Left colon (tissue), 2 donors: ENCODE results near the gene S100A5. TPM values are rescaled to one million over a fixed set of nuclear protein-coding genes. Genes with fewer than 3 reads are reported as not detected.
"Not testable (repeated sequence)": the region's sequence is repeated elsewhere in the genome, so short reads cannot be mapped to it uniquely, and the experiment has no call there.

Experiments used
- ATAC-seq: fragments of 200-7000 bp; cut with Tn5 transposase; one replicate; pipeline ENCODE4 v1.9.1; 2020; ENCODE audit warnings: mild to moderate bottlenecking, moderate library complexity
- DNase-seq, 2 donors: peaks; one replicate each; pipeline ENCODE4 v3.0.0-alpha.2; 2020
- intact Hi-C, 2 donors: fragments of 100-400 bp; cut with DNase I in 1 of 2; cut with micrococcal nuclease in 1 of 2; formaldehyde crosslinking; loops; one replicate each; pipeline versions ENCODE4 v1.11.2 to v1.14.0; 2022; cut with DNase I, micrococcal nuclease
- total RNA-seq, 2 donors: library from RNA; stranded (reverse); fragmentation: NEBNext Ultra II Directional; extraction: Animal tissue kit (Norgen Biotek cat#: 25700); gene quantifications; one replicate each; pipeline ENCODE4 v1.2.1, GENCODE V29; 2021
- donor health status: DM: no; HTN: no; CAD: no.
- donor health status: DM: yes; HTN: yes; CAD: no.

S100A5 gene
- total RNA-seq, 2 donors from 2014 or later = not detected

- DNase-seq (peak; percentile 85 to 93), ATAC-seq (peak; percentile 27)
- intact Hi-C loops = loop anchor here in 1 of 2 donors (2.0 to 5.0 kb wide), 2 partner anchors 36 to 58 kb away; no protein-coding TSS in a partner anchor
These were observed 27.8 kb upstream of the S100A5 start for GRCh38 chr1:153568367-153569099.

- intact Hi-C loops = loop anchor here in 1 of 2 donors (2.0 to 5.0 kb wide), 2 partner anchors 35 to 57 kb away; no protein-coding TSS in a partner anchor
- no peak for ATAC-seq
- no peak for DNase-seq
These were observed 27.1 kb upstream of the S100A5 start for GRCh38 chr1:153567621-153568366.

DNA sequence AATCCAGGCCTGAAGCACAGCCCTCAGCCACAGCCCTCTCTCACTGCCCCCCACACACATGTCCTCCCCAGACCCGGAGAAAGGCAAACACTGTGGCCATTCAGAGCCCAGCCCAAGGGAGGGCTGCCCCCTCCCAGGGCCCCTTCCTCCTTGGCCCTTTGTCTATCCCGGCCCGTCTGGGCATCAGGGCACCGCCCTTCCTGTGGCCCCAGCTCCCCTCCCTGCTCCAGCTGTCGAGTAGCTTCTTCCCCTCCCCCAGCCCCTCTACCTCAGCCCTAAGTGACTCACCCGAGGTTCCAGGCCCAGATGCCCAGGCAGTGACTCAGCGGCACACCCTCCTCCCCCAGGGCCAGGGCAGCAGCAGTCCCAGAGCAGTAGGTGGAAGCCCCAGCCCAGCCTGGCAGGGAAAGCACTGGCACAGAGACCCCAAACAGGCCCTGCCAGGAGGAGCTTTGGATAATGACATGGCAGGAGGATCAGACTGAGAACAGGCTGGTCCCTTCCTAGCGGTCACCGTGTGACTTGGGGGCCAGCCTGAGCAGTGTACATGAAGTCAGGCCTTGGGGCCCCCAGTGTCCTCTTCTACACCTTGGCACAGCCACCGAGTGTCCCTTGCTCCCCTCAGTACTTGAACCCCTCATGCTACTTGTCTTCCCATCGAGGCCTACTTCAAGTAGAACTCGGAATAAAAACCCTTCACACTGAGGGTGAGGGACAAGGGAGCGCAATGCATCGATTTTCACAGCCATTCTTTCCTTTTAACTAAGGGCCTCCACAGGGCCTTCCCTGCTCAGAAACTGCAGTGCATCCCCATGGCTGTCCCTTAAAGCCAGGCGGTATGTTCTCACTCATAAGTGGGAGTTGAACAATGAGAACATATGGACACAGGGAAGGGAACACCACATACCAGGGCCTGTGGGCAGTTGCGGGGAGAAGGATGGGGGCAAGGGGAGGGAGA lies 26.0 kb upstream of the S100A5 start:
- intact Hi-C loops = loop anchor here in 1 of 2 donors (5.0 kb wide), 1 partner anchor 34 kb away; no protein-coding TSS in a partner anchor

DNA sequence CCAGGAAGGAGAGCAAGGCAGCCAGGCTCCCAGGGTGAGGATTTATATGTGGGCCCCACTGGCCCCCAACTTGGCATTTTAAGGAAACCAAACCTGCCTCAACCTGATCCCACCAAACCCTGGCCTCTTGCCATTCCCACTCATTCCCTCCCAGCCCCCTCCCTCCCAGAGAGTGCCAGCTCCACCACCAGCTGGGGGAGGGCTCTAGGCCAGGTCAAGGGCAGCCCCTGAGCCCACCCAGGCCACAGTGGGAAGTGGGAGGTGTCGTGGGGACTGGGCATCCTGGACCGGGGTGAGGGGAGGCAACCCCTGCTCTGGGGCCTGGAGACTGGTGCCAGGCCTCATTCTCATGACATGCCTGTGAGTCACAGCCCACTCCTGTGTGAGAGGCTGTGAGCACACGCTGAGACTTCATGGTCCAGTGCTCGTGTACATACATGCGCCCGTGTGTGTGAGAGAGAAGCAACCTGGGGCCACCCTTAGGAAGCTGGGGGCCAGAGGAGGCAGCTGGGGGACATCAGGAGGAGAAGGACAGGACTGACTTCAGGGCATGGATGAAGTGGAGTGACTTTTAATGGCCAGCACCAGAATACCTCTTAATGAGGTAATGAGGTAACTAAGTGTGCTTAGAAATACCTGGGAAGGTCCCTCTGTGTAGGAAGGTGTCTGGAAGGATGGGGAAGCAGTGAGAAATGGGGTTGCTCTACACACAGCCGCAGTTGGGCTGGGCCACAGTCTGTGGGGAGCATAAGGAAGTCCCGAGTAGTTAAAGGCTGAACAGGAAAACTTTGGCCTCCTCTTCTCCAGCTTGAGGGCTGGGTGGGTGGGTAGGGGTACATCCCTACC lies 25.0 kb upstream of the S100A5 start, which contains the start of gene S100A2:
Gene S100A2 (minus strand): TSS at position 316 of the 846 bp plus-strand sequence. CDS start 1,967 bp downstream, outside the sequence.
- ATAC-seq (peak; percentile 56), DNase-seq (peak; percentile 59 to 67)
- intact Hi-C loops = loop anchor here in 1 of 2 donors (5.0 kb wide), 1 partner anchor 33 kb away; no protein-coding TSS in a partner anchor

More for the DNA sequence above, 26.0 kb upstream of the S100A5 start:
- peak; percentile 93 to 99 for DNase-seq
- ATAC-seq = peak; percentile 87

GRCh38 chr1:153563991-153564390 lies 23.3 kb upstream of the S100A5 start:
- DNase-seq (no peak), ATAC-seq (no peak)
- intact Hi-C loops = no loop called here

DNA sequence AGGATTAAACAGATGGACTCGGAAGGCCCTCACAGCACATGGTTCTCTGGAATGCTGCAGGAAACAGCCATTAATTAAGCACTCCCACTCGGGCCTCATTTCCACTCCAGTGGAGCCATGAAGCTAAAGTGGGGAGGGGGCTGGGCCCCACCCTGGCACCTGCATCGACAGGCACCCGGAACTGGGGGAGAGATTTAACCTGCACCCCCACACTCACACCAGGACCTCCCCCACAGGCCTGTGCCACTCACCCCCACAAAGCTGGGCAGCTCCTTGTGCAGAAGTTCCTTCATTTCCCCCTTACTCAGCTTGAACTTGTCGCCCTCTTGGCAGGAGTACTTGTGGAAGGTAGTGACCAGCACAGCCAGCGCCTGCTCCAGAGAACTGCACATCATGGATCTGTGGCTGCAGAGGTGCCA lies 22.8 kb upstream of the S100A5 start:
- intact Hi-C loops = no loop called here
- DNase-seq (no peak), ATAC-seq (no peak)

DNA sequence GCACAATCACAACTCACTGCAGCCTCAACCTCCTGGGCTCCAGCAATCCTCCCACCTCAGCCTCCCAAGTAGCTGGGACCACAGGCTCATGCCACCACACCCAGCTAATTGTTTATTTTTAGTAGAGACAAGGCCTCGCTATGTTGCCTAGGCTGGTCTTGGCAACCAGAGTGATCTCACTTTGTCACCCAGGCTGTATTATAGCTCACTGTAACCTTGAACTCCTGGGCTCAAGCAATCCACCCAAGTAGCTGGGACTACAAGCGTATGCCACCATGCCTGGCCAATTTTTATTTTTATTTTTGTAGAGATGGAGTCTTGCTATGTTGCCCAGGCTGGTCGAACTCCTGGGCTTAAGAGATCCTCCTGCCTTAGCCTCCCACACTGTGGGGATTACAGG lies 21.3 kb upstream of the S100A5 start:
- intact Hi-C loops, ATAC-seq, DNase-seq: not testable (repeated sequence)

- intact Hi-C loops = no loop called here
- DNase-seq = no peak
- no peak for ATAC-seq
These were observed 20.8 kb upstream of the S100A5 start for GRCh38 chr1:153561466-153561985.

- DNase-seq = no peak
- ATAC-seq = no peak
- intact Hi-C loops = no loop called here
These were observed 20.2 kb upstream of the S100A5 start for GRCh38 chr1:153560771-153561465.

DNA sequence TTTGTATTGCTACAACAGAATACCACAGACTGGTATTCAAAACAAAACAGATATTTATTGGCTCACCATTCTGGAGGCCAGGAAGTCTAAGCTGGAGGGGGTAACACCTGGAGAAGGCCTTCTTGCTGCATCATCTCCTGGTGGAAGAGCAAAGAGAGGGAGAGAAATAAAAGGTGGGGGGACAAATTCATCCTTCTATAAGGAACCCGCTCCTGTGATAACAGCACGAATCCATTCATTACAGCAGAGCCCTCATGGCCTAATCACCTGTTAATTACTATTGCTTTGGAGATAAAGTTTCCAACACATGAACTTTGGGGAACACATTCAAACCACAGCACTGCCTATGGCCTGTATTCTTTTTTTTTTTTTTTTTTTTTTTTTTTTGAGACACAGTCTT lies 19.5 kb upstream of the S100A5 start:
- no peak for DNase-seq
- intact Hi-C loops = no loop called here
- ATAC-seq = no peak

GRCh38 chr1:153557877-153558276 lies 17.1 kb upstream of the S100A5 start:
- ATAC-seq (no peak), DNase-seq (no peak)
- intact Hi-C loops = no loop called here

DNA sequence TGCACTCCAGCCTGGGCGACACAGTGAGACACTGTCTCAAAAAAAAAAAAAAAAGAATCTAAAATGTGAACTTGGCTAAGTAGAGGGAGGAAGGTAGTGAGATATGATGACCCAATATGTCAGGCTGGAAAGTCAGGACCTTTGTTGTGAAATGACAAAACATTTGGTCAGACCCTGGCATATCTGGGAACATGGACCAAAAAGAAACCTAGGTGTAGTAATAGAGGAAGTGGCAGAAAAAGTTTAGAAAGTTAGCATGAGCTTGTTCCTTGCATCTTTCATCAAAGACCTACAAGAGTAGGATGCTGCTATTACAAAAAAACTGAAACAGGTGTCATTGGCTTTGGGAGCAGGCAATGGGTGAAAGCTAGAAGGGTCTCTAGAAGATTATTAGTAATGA lies 15.6 kb upstream of the S100A5 start:
- DNase-seq (no peak), ATAC-seq (no peak)
- intact Hi-C loops = no loop called here

DNA sequence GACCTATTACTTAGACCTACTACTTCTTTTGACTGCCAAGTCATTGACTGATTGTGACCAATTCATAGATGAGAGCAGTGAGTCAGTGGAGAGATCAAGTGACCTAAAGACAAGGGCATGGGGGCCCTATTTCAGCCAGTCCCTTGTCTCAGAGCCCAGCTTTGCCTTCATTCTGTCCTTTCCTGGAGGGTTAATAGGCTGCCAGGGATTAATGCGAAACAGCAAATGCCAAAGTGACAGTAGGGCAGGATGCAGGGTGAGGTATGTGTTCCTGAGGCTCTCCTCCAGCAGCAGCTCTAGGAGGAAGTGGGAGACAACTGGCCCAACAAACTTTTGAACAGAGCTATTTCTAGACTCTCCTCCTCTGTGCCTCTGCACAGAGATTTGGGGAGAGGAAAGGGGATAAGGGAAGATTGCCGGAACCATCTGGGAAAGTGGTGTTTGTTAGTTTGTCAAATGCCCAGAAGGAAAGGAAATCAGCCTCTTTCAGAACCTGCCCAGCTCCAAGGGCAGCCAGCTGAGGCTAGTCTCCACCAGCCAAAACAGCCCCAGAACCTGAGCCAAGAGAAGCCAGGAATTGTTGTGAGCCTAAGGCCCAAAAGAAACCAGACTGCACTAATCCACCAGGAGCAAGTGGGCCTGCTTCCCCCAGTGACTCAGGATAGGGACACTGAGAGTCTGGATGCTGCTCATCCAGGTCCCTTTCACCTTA lies 13.3 kb upstream of the S100A5 start:
- DNase-seq = no peak
- intact Hi-C loops = no loop called here

DNA sequence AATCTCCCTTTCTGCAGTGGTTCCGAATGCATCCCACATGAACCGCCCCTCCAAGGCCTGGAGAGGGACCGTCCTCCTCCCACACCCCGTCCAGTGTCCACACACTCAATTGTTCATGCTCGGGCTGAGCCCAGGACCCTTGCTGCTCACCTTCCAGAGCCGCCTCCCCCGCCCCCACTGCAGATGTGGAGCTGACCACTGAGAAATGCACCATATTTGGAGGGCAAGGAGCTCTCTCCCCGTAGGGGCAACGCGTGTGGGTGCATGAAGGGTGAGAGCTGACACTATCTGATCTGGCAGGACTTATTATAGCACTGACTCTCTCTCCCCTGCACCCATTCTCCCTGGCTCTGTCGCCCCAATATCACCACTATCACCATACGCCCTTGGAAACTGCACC lies 12.4 kb upstream of the S100A5 start:
- ATAC-seq (no peak), DNase-seq (no peak)
- intact Hi-C loops = no loop called here

More for the DNA sequence above, 13.3 kb upstream of the S100A5 start:
- peak; percentile 20 for ATAC-seq

GRCh38 chr1:153552335-153552734 lies 11.6 kb upstream of the S100A5 start:
- intact Hi-C loops = no loop called here
- ATAC-seq (no peak), DNase-seq (no peak)

DNA sequence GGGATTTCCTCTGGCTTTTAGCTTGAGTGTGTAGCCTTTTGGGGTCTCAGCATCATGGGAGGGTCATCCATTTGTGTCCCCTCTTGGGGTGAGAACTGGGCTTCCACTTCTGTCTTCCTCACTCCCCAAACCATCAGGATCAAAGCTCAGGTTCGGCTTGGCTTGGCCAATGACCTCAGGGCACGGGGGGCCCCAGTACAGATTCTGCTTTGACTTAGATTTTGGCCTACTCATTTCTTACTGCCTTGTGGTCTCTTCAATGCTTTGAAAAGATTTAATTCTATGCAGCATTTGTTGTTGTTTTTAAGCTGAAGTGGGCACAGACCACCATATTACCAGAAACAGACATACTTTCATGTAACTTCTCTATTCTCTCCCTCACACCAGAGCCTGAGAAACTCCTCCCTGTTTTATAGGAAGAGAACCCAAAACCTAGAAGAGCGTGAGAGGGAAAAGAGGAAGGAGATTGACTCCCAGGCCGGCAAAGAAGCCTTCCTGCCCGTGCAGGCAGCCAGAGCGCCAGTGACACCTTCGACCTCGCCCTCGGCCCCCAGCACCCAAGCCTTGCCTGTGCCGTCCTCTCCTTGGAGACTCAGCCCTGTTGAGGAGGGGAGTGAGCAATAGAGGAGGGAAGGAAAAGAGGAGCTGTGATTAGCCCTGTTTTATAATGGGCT lies 10.2 kb upstream of the S100A5 start:
- intact Hi-C loops = no loop called here
- peak in 1 of 2 donors; percentile 23 for DNase-seq
- ATAC-seq = peak; percentile 36
